MM.1S (cell line): ENCODE results near the gene PLEKHS1.

ENCODE experiments used
- DNase-seq: peaks from one replicate; pipeline ENCODE4 v3.0.0-alpha.2; 2015
- H2AFZ ChIP-seq: fragments of 300-600 bp; sonication (generic); 2 replicates; pipeline ENCODE4 v1.6.0; 2016; ENCODE audit warnings: antibody characterized with exemption, low read length
- H3F3A ChIP-seq: fragments of 300-600 bp; sonication (generic); 2 replicates; pipeline ENCODE4 v1.6.1; 2016; ENCODE audit warnings: mild to moderate bottlenecking, antibody characterized with exemption, low read length, moderate library complexity, mixed read lengths; ENCODE audit not compliant: insufficient read depth
- H3K27ac ChIP-seq: fragments of 300-600 bp; sonication (generic); 2 replicates; pipeline ENCODE4 v1.5.1; 2016; ENCODE audit warnings: mild to moderate bottlenecking, low read length
- H3K27me3 ChIP-seq: fragments of 300-600 bp; sonication (generic); replicated peaks from 2 replicates; pipeline ENCODE4 v1.6.0; 2016; ENCODE audit warnings: low read length; ENCODE audit not compliant: insufficient read depth
- H3K36me3 ChIP-seq: fragments of 300-600 bp; sonication (generic); replicated peaks from 2 replicates; pipeline ENCODE4 v1.6.1; 2016; ENCODE audit warnings: mild to moderate bottlenecking, low read length, mixed read lengths; ENCODE audit not compliant: insufficient read depth
- H3K4me1 ChIP-seq: fragments of 300-600 bp; sonication (generic); 2 replicates; pipeline ENCODE4 v1.6.1; 2016; ENCODE audit warnings: low read length, mixed read lengths
- H3K4me2 ChIP-seq: fragments of 300-600 bp; sonication (generic); 2 replicates; pipeline ENCODE4 v1.6.0; 2016; ENCODE audit warnings: low read depth, low read length
- H3K4me3 ChIP-seq: fragments of 300-600 bp; sonication (generic); 2 replicates; pipeline ENCODE4 v1.5.1; 2016; ENCODE audit warnings: low read length, mixed read lengths
- H3K79me2 ChIP-seq: fragments of 300-600 bp; sonication (generic); 2 replicates; pipeline ENCODE4 v1.6.1; 2016; ENCODE audit warnings: mixed run types, low read length, mixed read lengths
- H3K9ac ChIP-seq: fragments of 300-600 bp; sonication (generic); 2 replicates; pipeline ENCODE4 v1.6.1; 2016; ENCODE audit warnings: low read length, mixed read lengths
- H3K9me2 ChIP-seq: fragments of 300-600 bp; sonication (generic); replicated peaks from 2 replicates; pipeline ENCODE4 v1.6.1; 2016; ENCODE audit warnings: mild to moderate bottlenecking, low read length, mixed read lengths; ENCODE audit not compliant: insufficient read depth
- H3K9me3 ChIP-seq: fragments of 300-600 bp; sonication (generic); replicated peaks from 2 replicates; pipeline ENCODE4 v1.6.1; 2016; ENCODE audit warnings: mild to moderate bottlenecking, low read length, mixed read lengths; ENCODE audit not compliant: insufficient read depth
- H4K20me1 ChIP-seq: fragments of 300-600 bp; sonication (generic); 2 replicates; pipeline ENCODE4 v1.6.1; 2016; ENCODE audit warnings: mild to moderate bottlenecking, low read length, moderate library complexity, mixed read lengths; ENCODE audit not compliant: insufficient read depth
- CTCF ChIP-seq: fragments of 300-600 bp; sonication (generic); IDR thresholded peaks from 2 replicates; pipeline ENCODE4 v1.5.1; 2016; ENCODE audit warnings: antibody characterized with exemption, low read length, mixed read lengths
- EZH2 ChIP-seq: fragments of 300-600 bp; sonication (generic); optimal IDR thresholded peaks from 2 replicates; pipeline ENCODE3; 2017; ENCODE audit warnings: low read depth, mild to moderate bottlenecking, antibody characterized with exemption, low read length, mixed read lengths
- EZH2phosphoT487 ChIP-seq: fragments of 300-600 bp; sonication (generic); IDR thresholded peaks from 2 replicates; pipeline ENCODE4 v1.6.1; 2018; ENCODE audit warnings: antibody characterized with exemption, low read length

PLEKHS1 gene

GRCh38 chr10:113752553-113752952, 1.1 kb downstream of the PLEKHS1 start:
- DNase-seq: no peak
- H3K4me2 ChIP-seq: no peak overlapping the region
- no peak for TF ChIP-seq CTCF
- TF ChIP-seq EZH2phosphoT487: no peak
- no peak for TF ChIP-seq EZH2
- H2AFZ ChIP-seq: no peak overlapping the region
- no peaks in the 10 kb centered on the region for H4K20me1 ChIP-seq
- H3K79me2 ChIP-seq: no peaks in the 10 kb centered on the region
- no peaks in the 10 kb centered on the region for H3K9me3 ChIP-seq
- H3K27me3 ChIP-seq: no peaks in the 10 kb centered on the region
- H3F3A ChIP-seq: no peaks in the 10 kb centered on the region
- H3K36me3 ChIP-seq: no peaks in the 10 kb centered on the region
- H3K9me2 ChIP-seq: no peaks in the 10 kb centered on the region
- no peak overlapping the region for H3K4me3 ChIP-seq
- no peak overlapping the region for H3K27ac ChIP-seq
- no peaks in the 10 kb centered on the region for H3K4me1 ChIP-seq
- H3K9ac ChIP-seq: no peak overlapping the region

- Histone ChIP-seq H3F3A (no peaks in the 10 kb centered on the region), H2AFZ (no peak overlapping the region), H4K20me1 (no peaks in the 10 kb centered on the region), H3K27ac (no peak overlapping the region), H3K4me1 (no peaks in the 10 kb centered on the region), H3K36me3 (no peaks in the 10 kb centered on the region), H3K4me3 (no peak overlapping the region), H3K79me2 (no peaks in the 10 kb centered on the region), H3K9ac (no peak overlapping the region), H3K4me2 (no peak overlapping the region), H3K9me2 (no peaks in the 10 kb centered on the region), H3K9me3 (no peaks in the 10 kb centered on the region), H3K27me3 (no peaks in the 10 kb centered on the region)
- TF ChIP-seq EZH2phosphoT487: no peak
- no peak for TF ChIP-seq EZH2
- no peak for TF ChIP-seq CTCF
- no peak for DNase-seq
Observed at GRCh38 chr10:113753020-113753692, 1.7 kb downstream of the PLEKHS1 start.

GRCh38 chr10:113754125-113754524, 2.6 kb downstream of the PLEKHS1 start:
- H3K27me3 ChIP-seq: no peaks in the 10 kb centered on the region
- H3K4me1 ChIP-seq: no peaks in the 10 kb centered on the region
- H3K79me2 ChIP-seq: no peaks in the 10 kb centered on the region
- no peaks in the 10 kb centered on the region for H3K36me3 ChIP-seq
- H3K9ac ChIP-seq: no peak overlapping the region
- H3K4me2 ChIP-seq: no peak overlapping the region
- H3K9me3 ChIP-seq: no peaks in the 10 kb centered on the region
- no peak overlapping the region for H3K4me3 ChIP-seq
- no peaks in the 10 kb centered on the region for H3F3A ChIP-seq
- H4K20me1 ChIP-seq: no peaks in the 10 kb centered on the region
- H3K9me2 ChIP-seq: no peaks in the 10 kb centered on the region
- H3K27ac ChIP-seq: no peak overlapping the region
- TF ChIP-seq EZH2: no peak
- no peak for TF ChIP-seq CTCF
- no peak for TF ChIP-seq EZH2phosphoT487
- no peak for DNase-seq
- H2AFZ ChIP-seq: no peak overlapping the region
